ENCODE measurements around the gene WIPF2.

Gene WIPF2

DNA sequence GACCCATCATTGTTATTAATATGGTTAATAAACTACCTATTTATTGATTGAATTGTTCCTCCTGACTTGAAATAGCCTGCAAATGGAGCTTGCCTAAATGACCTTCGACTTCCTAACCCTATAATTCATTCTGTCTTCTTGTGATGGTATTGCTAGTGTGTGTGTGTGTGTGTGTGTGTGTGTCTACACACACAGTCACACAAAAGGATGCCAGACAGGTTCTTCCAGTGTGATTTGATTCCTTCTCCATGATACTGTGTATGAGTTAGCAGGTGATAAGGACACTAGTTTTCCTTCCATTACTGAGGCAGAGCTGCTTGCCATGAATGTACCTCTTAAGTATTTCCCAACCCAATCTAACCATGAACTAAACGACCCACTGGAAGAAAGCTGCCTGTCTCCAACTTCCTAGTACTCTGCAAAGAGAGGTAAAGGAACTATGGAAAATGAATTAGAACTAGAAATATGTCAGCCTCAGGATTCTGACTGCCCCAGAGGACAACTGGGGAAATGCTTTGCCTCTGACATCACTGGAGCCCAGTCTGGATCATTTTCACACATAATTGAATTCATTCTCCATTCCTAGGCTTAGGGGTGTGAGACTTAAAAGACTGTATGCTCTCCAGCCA is 65.1 kb downstream of the WIPF2 start:
- H3K4me3 ChIP-seq (ENCODE audit: control insufficient read depth, low read depth, low read length), result peak overlapping the region; percentile 28
- peak; percentile 50 for DNase-seq (ENCODE audit: low read depth)
- TF ChIP-seq, protein P1, sequence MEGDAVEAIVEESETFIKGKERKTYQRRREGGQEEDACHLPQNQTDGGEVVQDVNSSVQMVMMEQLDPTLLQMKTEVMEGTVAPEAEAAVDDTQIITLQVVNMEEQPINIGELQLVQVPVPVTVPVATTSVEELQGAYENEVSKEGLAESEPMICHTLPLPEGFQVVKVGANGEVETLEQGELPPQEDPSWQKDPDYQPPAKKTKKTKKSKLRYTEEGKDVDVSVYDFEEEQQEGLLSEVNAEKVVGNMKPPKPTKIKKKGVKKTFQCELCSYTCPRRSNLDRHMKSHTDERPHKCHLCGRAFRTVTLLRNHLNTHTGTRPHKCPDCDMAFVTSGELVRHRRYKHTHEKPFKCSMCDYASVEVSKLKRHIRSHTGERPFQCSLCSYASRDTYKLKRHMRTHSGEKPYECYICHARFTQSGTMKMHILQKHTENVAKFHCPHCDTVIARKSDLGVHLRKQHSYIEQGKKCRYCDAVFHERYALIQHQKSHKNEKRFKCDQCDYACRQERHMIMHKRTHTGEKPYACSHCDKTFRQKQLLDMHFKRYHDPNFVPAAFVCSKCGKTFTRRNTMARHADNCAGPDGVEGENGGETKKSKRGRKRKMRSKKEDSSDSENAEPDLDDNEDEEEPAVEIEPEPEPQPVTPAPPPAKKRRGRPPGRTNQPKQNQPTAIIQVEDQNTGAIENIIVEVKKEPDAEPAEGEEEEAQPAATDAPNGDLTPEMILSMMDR (IDR thresholded peaks at IDR 0.05; ENCODE audit: control insufficient read depth, insufficient read depth, low read depth, low read length, missing control alignments), result peak; percentile 30

DNA sequence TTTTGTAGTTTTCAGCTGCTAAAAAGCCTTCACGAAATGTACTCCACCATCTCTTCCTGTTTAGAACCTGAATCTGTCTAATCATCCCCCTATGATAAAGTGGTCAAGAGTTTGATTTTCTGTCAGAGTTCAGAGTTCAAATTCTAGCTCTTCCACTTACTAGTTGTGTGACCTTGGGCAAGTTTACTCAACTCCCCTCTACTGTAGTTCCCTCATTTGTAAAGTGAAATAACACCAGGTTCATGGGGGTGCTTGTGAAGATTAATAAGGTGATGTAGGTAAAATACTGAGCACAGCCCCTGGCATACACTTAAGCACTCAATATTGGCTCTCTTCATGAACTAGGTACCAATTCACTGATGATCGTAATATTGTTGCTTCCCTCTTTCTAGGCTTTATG is 67.4 kb downstream of the WIPF2 start:
- no peak overlapping the region for H3K4me3 ChIP-seq (ENCODE audit: control insufficient read depth, low read depth, low read length)
- DNase-seq (ENCODE audit: low read depth), result no peak
- TF ChIP-seq, protein P1 (IDR thresholded peaks at IDR 0.05; ENCODE audit: control insufficient read depth, insufficient read depth, low read depth, low read length, missing control alignments), result no peak

DNA sequence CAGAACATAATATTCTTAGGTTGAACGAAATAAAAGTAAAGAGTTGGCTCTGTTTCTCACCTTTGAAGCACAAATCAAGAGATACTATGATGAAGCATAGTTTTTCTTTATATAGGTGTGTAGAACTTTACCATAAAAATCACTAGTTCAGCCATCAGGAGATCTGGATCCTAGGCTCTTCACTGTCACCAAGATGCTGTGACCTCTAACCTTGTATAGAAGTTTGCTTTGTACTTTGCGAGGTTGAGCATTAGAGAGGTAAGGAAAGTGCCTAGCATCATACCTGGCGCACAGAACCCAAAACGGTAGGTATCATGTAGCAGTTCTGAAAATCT is 68.0 kb downstream of the WIPF2 start:
- TF ChIP-seq, protein P1 (IDR thresholded peaks at IDR 0.05; ENCODE audit: control insufficient read depth, insufficient read depth, low read depth, low read length, missing control alignments), result no peak
- DNase-seq (ENCODE audit: low read depth), result no peak
- no peak overlapping the region for H3K4me3 ChIP-seq (ENCODE audit: control insufficient read depth, low read depth, low read length)

DNA sequence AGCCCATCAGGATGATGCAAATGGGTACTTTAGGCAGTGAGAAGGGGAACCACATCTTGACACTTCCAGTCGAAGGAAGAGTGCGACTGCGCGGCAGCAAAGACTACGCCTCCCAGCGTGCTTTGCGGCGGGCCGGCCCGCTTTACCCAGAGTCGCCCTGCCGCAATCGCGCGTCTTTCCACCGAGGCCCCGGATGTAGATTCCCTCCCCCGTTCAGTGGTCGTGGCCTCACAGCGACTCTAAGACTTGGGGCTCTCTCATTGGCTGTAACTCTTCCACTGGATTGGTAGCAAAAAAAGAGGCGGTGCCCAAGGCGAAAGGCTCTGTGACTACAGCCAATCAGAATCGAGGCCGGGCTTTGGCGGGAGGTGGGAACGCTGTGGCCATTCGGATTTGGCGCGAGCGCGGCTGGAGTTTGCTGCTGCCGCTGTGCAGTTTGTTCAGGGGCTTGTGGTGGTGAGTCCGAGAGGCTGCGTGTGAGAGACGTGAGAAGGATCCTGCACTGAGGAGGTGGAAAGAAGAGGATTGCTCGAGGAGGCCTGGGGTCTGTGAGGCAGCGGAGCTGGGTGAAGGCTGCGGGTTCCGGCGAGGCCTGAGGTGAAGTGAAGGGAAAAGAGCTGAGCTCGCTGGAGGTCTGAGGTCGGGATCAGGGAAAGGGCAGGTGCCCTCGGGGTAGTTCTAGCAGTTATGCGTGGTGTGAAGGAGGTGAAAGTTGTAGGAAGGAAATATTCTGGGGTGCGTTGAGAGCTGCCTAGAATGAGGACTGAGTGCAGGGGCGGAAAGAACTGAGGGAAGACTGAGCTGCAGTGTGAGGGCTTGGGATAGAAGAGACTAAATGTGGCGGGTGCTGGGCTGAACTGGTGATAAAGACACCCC is 68.6 kb downstream of the WIPF2 start, which contains the start of gene CDC6:
TSS of gene CDC6 (plus strand) at position 386 of the 876 bp plus-strand sequence. CDS start 1,542 bp downstream, outside the sequence.
- TF ChIP-seq, protein P1 (IDR thresholded peaks at IDR 0.05; ENCODE audit: control insufficient read depth, insufficient read depth, low read depth, low read length, missing control alignments), result no peak
- H3K4me3 ChIP-seq (ENCODE audit: control insufficient read depth, low read depth, low read length), result peak within 1 kb of the TSS; percentile 85
- DNase-seq (ENCODE audit: low read depth), result peak; percentile 94

DNA sequence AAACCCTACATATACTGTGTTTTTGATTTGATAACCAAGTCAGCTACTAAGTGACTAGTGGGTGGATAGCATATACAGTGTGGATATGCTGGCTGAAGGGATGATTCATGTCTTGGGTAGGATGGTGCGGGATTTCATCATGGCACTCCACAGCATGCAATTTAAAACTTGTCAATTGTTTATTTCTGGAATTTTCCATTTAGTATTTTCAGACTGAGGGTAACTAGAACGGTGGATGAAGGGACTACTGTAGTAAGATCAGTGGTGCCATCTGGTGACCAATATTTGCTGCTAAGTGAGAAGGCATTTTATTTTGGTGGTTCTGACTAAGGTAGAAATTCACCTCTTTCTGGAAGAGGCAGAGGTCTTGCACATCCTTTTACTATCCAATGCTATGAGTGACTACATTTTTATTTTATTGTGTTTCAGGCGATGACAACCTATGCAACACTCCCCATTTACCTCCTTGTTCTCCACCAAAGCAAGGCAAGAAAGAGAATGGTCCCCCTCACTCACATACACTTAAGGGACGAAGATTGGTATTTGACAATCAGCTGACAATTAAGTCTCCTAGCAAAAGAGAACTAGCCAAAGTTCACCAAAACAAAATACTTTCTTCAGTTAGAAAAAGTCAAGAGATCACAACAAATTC is 71.7 kb downstream of the WIPF2 start:
- TF ChIP-seq, protein P1 (IDR thresholded peaks at IDR 0.05; ENCODE audit: control insufficient read depth, insufficient read depth, low read depth, low read length, missing control alignments), result peak; percentile 70
- no peak overlapping the region for H3K4me3 ChIP-seq (ENCODE audit: control insufficient read depth, low read depth, low read length)
- peak; percentile 95 for DNase-seq (ENCODE audit: low read depth)

DNA sequence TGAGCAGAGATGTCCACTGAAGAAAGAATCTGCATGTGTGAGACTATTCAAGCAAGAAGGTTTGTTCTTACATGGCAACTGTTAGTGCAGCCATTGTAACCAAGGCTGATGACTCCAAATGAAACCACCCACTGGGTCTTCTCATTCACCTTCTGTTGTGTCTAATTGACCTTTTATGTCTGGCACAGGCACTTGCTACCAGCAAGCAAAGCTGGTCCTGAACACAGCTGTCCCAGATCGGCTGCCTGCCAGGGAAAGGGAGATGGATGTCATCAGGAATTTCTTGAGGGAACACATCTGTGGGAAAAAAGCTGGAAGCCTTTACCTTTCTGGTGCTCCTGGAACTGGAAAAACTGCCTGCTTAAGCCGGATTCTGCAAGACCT is 72.2 kb downstream of the WIPF2 start:
- no peak overlapping the region for H3K4me3 ChIP-seq (ENCODE audit: control insufficient read depth, low read depth, low read length)
- TF ChIP-seq, protein P1 (IDR thresholded peaks at IDR 0.05; ENCODE audit: control insufficient read depth, insufficient read depth, low read depth, low read length, missing control alignments), result no peak
- DNase-seq (ENCODE audit: low read depth), result no peak
